HG02884 (cell line): ENCODE results near the gene ZC3H12C.

ENCODE experiments used
- ATAC-seq: cut with Tn5 transposase; IDR thresholded peaks from one replicate; pipeline ENCODE4 v1.9.1; 2021; ENCODE audit warnings: mild to moderate bottlenecking, moderate library complexity; ENCODE audit not compliant: unreplicated experiment

ZC3H12C gene

GRCh38 chr11:110076371-110076965 lies 16.7 kb upstream of the ZC3H12C start:
- ATAC-seq: no peak

GRCh38 chr11:110077346-110077745 lies 15.8 kb upstream of the ZC3H12C start:
- ATAC-seq: no peak

DNA sequence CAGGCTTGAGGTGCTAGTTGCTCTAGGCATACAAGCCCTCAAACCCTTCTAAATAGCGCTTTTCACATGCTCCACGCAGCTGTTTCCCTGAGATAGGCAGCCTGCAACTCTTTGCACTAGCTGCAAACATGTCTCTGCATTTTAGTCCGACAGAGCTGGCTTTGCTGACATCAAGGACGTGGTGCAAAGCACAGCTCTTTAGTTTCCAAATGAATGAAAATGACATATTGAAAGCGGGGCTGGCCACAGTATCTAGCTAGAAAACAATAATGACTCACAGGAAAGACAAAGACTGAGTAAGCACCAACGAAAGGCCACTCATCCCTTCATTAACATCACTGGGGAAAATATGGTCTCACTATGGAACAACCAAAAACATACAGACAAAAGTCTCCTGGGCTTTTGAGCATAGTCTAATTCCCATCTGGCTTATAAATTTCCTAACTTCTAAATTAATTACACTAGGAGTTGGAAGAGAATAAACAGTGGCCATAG lies 15.3 kb upstream of the ZC3H12C start:
- peak; percentile 94 for ATAC-seq

DNA sequence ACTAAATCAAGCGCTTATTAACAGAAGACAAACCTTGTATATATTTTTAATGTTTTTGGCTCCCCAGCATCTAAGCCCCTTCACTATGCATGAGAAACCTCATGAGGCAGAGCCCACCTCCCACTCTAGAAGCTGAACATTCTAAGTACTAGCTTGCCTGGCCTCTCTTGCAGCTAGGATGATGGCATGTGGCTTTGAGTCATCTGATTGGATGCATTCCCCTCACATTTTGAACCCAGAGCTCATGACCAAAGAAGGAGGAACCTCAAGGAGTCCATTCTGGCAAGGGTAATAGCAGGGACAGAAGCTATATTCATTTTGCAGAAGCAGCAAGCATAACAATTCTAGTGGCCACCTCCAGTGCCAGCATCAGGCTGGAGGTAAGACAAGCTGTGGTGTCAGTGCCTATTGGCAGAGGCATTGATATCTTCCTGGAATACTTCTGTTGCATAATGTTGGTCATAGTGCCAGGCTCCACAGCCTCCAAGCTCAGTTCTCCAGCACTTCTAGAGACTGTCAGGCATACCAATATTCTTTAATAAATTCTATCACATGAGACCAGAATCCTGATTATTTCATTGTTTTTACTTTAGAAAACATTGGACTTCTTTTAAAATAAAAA lies 14.2 kb upstream of the ZC3H12C start:
- ATAC-seq: no peak

GRCh38 chr11:110079726-110080125 lies 13.5 kb upstream of the ZC3H12C start:
- no peak for ATAC-seq

GRCh38 chr11:110081462-110082376 lies 11.5 kb upstream of the ZC3H12C start:
- ATAC-seq: no peak

GRCh38 chr11:110082899-110083298 lies 10.3 kb upstream of the ZC3H12C start:
- no peak for ATAC-seq

GRCh38 chr11:110085255-110085838 lies 7.8 kb upstream of the ZC3H12C start:
- ATAC-seq: no peak

DNA sequence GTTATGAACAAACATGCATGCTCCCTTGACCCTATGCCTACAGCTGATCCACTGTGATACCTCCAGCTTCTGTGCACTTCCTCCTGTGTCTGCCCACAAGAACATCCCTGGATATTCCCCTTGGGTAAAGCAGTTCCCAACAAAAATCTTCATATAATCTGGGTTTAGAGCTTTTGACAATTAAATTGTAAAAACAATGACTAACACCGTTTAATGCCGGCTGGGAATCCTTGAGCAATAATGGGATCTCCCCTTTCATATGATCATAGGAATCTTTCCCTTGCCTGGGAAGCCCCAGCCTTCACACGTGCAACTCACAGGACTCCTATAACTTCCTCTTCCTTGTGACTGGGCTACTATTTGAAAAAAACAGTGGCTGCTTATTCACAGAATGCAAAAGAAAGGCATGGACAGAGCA lies 6.3 kb upstream of the ZC3H12C start:
- ATAC-seq: no peak

GRCh38 chr11:110087812-110088534 lies 5.2 kb upstream of the ZC3H12C start:
- ATAC-seq: no peak

DNA sequence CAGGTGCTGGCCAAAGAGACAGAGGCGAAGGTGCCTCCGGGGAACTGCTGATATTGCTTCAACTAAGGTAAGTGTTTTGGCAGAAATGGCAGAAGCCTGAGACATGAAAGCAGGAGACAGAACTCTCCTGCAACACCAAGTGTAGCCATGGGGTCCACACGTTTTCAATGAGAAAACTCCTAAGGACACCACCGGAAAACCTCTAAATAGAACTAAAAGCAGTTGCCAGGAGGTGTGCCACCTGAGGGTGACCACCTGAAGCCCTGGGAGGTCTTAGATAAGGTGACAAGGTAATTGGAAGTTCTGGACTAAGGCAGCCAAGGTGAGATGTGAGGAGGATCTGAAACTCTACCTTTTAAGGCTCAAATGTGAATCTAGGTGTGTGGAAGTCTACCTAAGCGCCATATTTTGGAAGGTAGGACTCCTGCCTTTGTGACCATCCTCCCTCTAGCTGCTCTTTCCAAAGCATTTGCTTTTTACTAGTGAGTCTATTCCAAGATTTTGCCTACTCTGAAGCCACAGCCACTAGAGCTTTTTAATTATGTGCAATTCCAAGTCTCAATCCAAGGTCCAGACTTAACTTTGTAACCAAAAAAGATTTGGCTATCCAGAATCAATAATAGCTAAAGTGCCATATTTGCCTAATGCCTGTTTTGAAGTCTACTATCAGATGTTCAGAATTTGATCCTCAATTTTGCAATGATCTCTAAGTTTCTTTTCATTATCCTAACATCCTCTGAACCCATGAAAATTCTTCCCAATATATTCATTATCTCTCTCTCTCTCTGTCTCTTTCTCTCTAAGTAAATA lies 4.5 kb upstream of the ZC3H12C start:
- no peak for ATAC-seq

DNA sequence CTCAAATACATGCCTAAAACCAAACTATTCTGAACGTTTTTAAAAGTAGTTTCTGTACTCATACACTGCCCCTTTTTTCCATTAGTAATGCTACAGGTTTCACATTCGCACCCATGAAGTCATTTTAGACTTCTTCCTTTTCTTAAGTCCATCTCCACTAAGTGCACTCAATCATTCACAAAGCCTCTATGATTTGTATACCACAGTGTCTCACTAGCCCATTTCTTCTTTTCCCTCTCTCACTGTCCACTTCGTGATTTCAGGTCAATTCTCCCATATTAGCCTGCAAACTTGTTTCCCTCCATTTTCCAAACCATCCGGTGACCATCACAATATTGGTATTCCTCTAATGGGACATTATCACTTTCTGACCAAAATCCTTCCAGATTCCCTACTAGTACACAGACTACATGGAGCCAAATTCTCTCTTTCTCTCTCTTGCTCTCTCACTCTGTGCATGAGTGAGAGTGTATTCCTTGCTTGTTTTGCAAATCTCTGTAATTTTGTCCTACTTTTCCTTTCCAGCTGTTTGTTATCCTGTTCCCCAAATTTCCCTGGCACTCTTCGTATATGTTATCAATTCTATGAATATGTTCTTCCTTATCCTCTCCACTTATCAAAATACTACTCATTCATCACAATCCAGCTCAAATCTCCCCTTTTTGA lies 3.4 kb upstream of the ZC3H12C start:
- no peak for ATAC-seq

- ATAC-seq: no peak
These were observed 2.6 kb upstream of the ZC3H12C start for GRCh38 chr11:110090466-110091026.

GRCh38 chr11:110092111-110092514 lies 1.1 kb upstream of the ZC3H12C start:
- no peak for ATAC-seq

DNA sequence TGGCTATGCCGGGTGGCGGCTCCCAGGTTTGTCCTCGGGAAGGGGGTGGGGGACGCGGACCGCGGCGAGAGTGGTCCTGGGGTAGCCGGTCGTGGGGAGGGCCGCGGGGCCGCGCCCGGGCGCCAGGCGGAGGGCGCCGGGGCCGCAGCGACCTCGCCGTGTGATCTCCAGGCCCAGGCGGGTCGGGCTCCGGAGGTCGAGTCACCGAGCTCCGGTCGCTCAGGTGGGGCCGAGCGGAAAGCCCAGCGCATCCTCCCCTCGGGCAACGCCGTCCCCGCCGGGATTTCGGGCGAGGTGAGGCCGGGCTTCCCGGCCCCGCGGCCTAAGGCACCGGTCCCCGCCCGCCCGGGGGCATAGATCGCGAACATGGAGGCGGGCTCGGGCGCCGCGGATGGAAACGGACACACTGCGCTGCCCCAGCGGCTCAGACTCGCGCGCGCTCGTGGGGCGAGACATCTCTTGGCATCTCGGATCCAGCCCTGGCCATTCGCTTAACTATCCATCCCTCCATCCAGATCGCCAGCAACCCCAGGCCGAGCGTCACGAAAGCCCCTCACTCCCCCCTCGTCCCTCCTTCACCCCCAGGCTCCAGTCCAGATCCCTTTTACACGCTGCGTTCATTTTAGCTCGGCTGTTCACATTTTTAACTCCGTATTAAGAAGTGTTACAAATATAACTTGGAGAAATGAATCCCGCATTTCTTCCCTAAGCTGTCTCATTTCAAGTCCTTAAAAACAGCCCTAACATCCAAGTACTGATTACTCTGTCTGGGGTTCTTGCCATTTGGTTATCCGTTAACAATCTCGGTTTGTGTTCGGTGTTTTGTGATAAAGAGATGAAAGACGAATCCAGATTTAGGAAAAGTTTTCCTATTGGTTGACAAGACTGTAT lies 460 bp downstream of the ZC3H12C start:
- peak; percentile 15 for ATAC-seq

DNA sequence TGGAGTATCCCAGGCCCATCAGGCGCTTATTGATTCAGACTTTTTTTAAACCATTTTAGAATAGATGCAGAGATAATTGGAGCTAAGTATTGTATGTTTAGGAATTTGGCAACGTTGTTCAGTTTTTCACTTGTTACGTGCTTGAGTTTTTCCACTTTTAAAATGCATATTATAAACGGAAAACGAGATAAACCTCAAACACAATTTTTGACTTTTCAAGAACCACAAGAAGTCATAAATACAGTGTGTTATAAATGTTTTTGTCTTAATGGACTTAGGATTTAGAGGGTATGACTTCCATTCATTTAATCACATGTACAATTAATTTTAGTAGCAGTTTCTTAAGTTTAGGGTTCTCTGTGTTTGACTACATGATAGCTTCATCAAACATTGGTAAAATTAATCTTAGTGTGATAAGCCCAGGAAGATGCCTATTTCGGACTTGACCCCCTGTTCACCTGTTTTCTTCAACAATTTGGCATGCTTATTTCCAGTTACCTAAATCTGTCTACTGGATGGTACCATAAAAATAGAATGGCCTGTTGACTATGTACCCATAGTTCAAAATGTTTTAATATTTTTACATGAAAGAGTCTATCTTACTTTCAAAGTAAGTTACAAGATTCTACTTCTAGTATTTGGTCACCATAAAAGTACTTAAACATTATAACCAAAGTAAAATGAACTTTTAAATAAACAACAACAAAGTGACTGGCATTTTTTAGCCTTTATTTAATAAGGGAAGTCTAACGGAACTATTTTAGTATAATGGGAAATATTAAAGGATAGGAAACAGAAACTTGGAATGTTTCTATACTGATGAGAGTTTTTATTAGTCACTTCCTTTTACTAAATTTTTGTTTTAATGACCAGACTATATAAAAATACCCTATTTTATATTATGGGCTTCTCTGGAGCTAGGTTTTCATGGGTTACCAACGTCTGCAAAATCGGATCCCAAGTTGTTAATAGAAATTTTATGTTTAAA lies 1.4 kb downstream of the ZC3H12C start:
- ATAC-seq: no peak

DNA sequence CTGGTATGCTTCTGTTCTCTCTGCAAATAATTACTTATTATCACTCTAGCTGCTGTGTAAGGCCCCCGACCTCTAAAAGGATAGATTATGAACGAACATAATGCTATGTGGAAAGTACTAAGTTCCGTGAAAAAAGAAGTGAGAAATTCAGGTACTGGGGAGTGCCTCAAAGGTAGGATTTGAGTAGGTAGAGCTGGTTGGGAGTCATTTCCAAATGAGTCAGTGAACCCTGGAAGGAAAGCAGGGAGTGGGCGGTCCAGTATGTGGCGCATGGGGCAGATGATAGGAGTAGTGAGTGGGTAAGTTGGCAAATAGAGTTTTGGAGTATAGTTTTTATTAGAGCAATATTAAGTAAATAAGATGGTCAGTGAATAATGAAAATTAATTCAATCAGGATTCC lies 2.4 kb downstream of the ZC3H12C start:
- no peak for ATAC-seq
